Transverse colon (tissue), 4 donors: ENCODE results near the gene ENPP3. TPM values are rescaled to one million over a fixed set of nuclear protein-coding genes. Genes with fewer than 3 reads are reported as not detected.

Experiments
- DNase-seq: peaks from one replicate; pipeline ENCODE4 v3.0.0-alpha.2; 2019
- H3K27ac ChIP-seq, 4 donors: fragments of 200-600 bp; sonication (generic); 2 replicates each; pipeline ENCODE4 v1.5.1; 2016 to 2018; ENCODE audit warnings: inconsistent platforms in 4 of 4
- H3K27me3 ChIP-seq: fragments of 200-600 bp; sonication (generic); 2 replicates; pipeline ENCODE4 v1.5.1; 2017; ENCODE audit warnings: inconsistent platforms
- H3K36me3 ChIP-seq, 4 donors: fragments of 200-600 bp; sonication (generic); 2 replicates each; pipeline ENCODE4 v1.5.1; 2017 to 2019; ENCODE audit warnings: inconsistent platforms in 4 of 4
- H3K4me1 ChIP-seq, 4 donors: fragments of 200-600 bp; sonication (generic); 2 replicates each; pipeline ENCODE4 v1.5.1; 2017 to 2020; ENCODE audit warnings: inconsistent platforms in 4 of 4
- H3K4me3 ChIP-seq, 4 donors: fragments of 200-600 bp; sonication (generic); 1 replicate in 1 of 4; 2 replicates in 3 of 4; pipeline versions ENCODE4 v1.5.1 to v1.6.1; 2017 to 2019; ENCODE audit warnings: inconsistent platforms in 4 of 4
- H3K9me3 ChIP-seq, 2 donors: fragments of 200-600 bp; sonication (generic); 2 replicates each; pipeline ENCODE4 v1.5.1; 2017 to 2019; ENCODE audit warnings: inconsistent platforms in 2 of 2
- CTCF ChIP-seq, 5 experiments: fragments of 200-600 bp in 3 of 5; fragments of 450-650 bp in 2 of 5; sonication (generic) in 3 of 5; IDR thresholded peaks; 1 replicate in 2 of 5; 2 replicates in 3 of 5; pipeline ENCODE4 v1.5.1; 2016 to 2017; ENCODE audit warnings: antibody characterized with exemption in 5 of 5, inconsistent platforms in 3 of 5, mild to moderate bottlenecking in 2 of 5, moderate library complexity in 1 of 5
- EP300 ChIP-seq: sonication (generic); formaldehyde crosslinking; IDR thresholded peaks from one replicate; pipeline ENCODE4 v1.6.1; 2017; ENCODE audit warnings: antibody characterized with exemption, low read depth
- POLR2A ChIP-seq: fragments of 450-650 bp; IDR thresholded peaks from one replicate; pipeline ENCODE4 v1.6.1; 2016; ENCODE audit warnings: antibody characterized with exemption, mild to moderate bottlenecking, moderate library complexity
- POLR2AphosphoS5 ChIP-seq, 3 donors: sonication (generic); formaldehyde crosslinking; IDR thresholded peaks; one replicate each; pipeline ENCODE4 v1.6.1; 2016; ENCODE audit warnings: antibody characterized with exemption in 3 of 3
- WGBS, 2 donors: methylation state at CpG; one replicate each; pipeline ENCODE4 v1.1.5; 2018; ENCODE audit warnings: low coverage in 1 of 2; 5-methylcytosine and 5-hydroxymethylcytosine counted together
- in situ Hi-C, 4 donors: fragments of 200-750 bp; cut with MboI; loops; one replicate each; pipeline versions ENCODE4 v1.15.0 to v1.15.1; 2017; ENCODE audit warnings: low sequenced_read_pairs in 3 of 4, low pct_ligation_motif_present in 1 of 4, low pct_unique_long_range_greater_than_20kb in 1 of 4
- intact Hi-C: fragments of 100-400 bp; cut with DNase I; formaldehyde crosslinking; loops from one replicate; pipeline ENCODE4 v1.15.1; 2023; ENCODE audit warnings: low total_unique reads
- total RNA-seq, 4 donors: library from RNA; depleted of rRNA; stranded (reverse); fragments of >200 nt; gene quantifications; one replicate each; pipeline ENCODE4 v1.1.0, GENCODE V29; 2016

The ENPP3 gene
- total RNA-seq, 4 donors from 2014 or later, result 4.6 to 28.1 (median 20.6) TPM

- Histone ChIP-seq H3K27me3 (no peaks in the 10 kb centered on the region), H3K36me3 (no peaks in the 10 kb centered on the region), H3K27ac (no peak overlapping the region), H3K9me3 (no peaks in the 10 kb centered on the region), H3K4me1 (no peaks in the 10 kb centered on the region), H3K4me3 (no peak overlapping the region)
- in situ Hi-C loops (no loop called here), intact Hi-C loops (no loop called here)
- no peak for TF ChIP-seq POLR2AphosphoS5 (IDR thresholded peaks at IDR 0.05)
- DNase-seq, result no peak
- 64 to 79% methylated on average over 6 of the region's 6 CpGs for WGBS, 2 donors
These were observed 124.1 kb downstream of the ENPP3 start for GRCh38 chr6:131761060-131761761.

- no peaks in the 10 kb centered on the region for H3K4me1 ChIP-seq
- WGBS, 2 donors, result 44 to 71% methylated on average over 1 of the region's 1 CpG
These were observed 124.6 kb downstream of the ENPP3 start for GRCh38 chr6:131761762-131762067.

GRCh38 chr6:131762984-131763383 lies 125.9 kb downstream of the ENPP3 start:
- in situ Hi-C loops, result no loop called here

More at GRCh38 chr6:131761762-131762067, 124.6 kb downstream of the ENPP3 start:
- Histone ChIP-seq H3K9me3 (no peaks in the 10 kb centered on the region), H3K27me3 (no peaks in the 10 kb centered on the region), H3K36me3 (no peaks in the 10 kb centered on the region), H3K4me3 (no peak overlapping the region), H3K27ac (no peak overlapping the region)
- DNase-seq, result no peak
- no peak for TF ChIP-seq CTCF (IDR thresholded peaks at IDR 0.05)
- no peak for TF ChIP-seq EP300
- TF ChIP-seq POLR2A, result no peak
- TF ChIP-seq POLR2AphosphoS5 (IDR thresholded peaks at IDR 0.05), result no peak
- in situ Hi-C loops, result no loop called here
- intact Hi-C loops, result no loop called here

GRCh38 chr6:131763749-131764148 lies 126.6 kb downstream of the ENPP3 start:
- intact Hi-C loops (no loop called here), in situ Hi-C loops (no loop called here)
- WGBS, 2 donors, result 43 to 94% methylated on average over 1 of the region's 1 CpG
- H3K9me3 ChIP-seq, result no peaks in the 10 kb centered on the region
- H3K27me3 ChIP-seq, result no peaks in the 10 kb centered on the region
- H3K27ac ChIP-seq, result no peak overlapping the region
- H3K4me1 ChIP-seq, result no peaks in the 10 kb centered on the region
- no peak for DNase-seq
- no peaks in the 10 kb centered on the region for H3K36me3 ChIP-seq
- no peak overlapping the region for H3K4me3 ChIP-seq
- TF ChIP-seq POLR2A, result no peak
- TF ChIP-seq POLR2AphosphoS5 (IDR thresholded peaks at IDR 0.05), result no peak
- no peak for TF ChIP-seq EP300
- no peak for TF ChIP-seq CTCF (IDR thresholded peaks at IDR 0.05)

More at GRCh38 chr6:131762984-131763383, 125.9 kb downstream of the ENPP3 start:
- TF ChIP-seq EP300, result no peak
- no peak for TF ChIP-seq CTCF (IDR thresholded peaks at IDR 0.05)
- no peak for TF ChIP-seq POLR2AphosphoS5 (IDR thresholded peaks at IDR 0.05)
- no peak for TF ChIP-seq POLR2A
- 88 to 100% methylated on average over 2 of the region's 2 CpGs for WGBS, 2 donors
- Histone ChIP-seq H3K27me3 (no peaks in the 10 kb centered on the region), H3K27ac (no peak overlapping the region), H3K4me3 (no peak overlapping the region), H3K9me3 (no peaks in the 10 kb centered on the region), H3K4me1 (no peaks in the 10 kb centered on the region), H3K36me3 (no peaks in the 10 kb centered on the region)
- DNase-seq, result no peak
- intact Hi-C loops, result no loop called here

- in situ Hi-C loops (no loop called here), intact Hi-C loops (no loop called here)
- H3K4me3 ChIP-seq, result no peak overlapping the region
- H3K27me3 ChIP-seq, result no peaks in the 10 kb centered on the region
- H3K27ac ChIP-seq, result no peak overlapping the region
- WGBS, 2 donors, result 75 to 90% methylated on average over 2 to 4 of the region's 4 CpGs
- TF ChIP-seq POLR2AphosphoS5 (IDR thresholded peaks at IDR 0.05) (no peak), POLR2A (no peak), EP300 (no peak), CTCF (IDR thresholded peaks at IDR 0.05) (no peak)
- no peaks in the 10 kb centered on the region for H3K9me3 ChIP-seq
- no peaks in the 10 kb centered on the region for H3K4me1 ChIP-seq
- no peaks in the 10 kb centered on the region for H3K36me3 ChIP-seq
- no peak for DNase-seq
These were observed 127.2 kb downstream of the ENPP3 start for GRCh38 chr6:131764350-131764749.
